BLaER1 treated with 17β-estradiol and CSF1 and Interleukin-3, amounts not matched to agents 10 nM and 100 nM (cell line): ENCODE results near the gene EMP2.
"Not testable (repeated sequence)": the region's sequence is repeated elsewhere in the genome, so short reads cannot be mapped to it uniquely, and the experiment has no call there.

Experiments
- H3K27ac ChIP-seq, 11 experiments: shearing (Covaris generic); formaldehyde crosslinking; 2 replicates each; pipeline ENCODE4 v1.8.1; 2022
- H3K27me3 ChIP-seq, 11 experiments: shearing (Covaris generic); formaldehyde crosslinking; 2 replicates each; pipeline ENCODE4 v1.8.1; 2022
- H3K36me3 ChIP-seq, 11 experiments: shearing (Covaris generic); formaldehyde crosslinking; 2 replicates each; pipeline ENCODE4 v1.8.1; 2022
- H3K4me1 ChIP-seq, 10 experiments: shearing (Covaris generic); formaldehyde crosslinking; 2 replicates each; pipeline ENCODE4 v1.8.1; 2022
- H3K4me2 ChIP-seq, 11 experiments: shearing (Covaris generic); formaldehyde crosslinking; 2 replicates each; pipeline ENCODE4 v1.8.1; 2022
- H3K4me3 ChIP-seq, 10 experiments: shearing (Covaris generic); formaldehyde crosslinking; 2 replicates each; pipeline ENCODE4 v1.8.1; 2022
- H3K9ac ChIP-seq, 11 experiments: shearing (Covaris generic); formaldehyde crosslinking; 2 replicates each; pipeline ENCODE4 v1.8.1; 2022
- H3K9me3 ChIP-seq, 11 experiments: shearing (Covaris generic); formaldehyde crosslinking; replicated peaks in 1 of 11; 2 replicates each; pipeline ENCODE4 v1.8.1; 2022
- H4K20me1 ChIP-seq, 11 experiments: shearing (Covaris generic); formaldehyde crosslinking; 2 replicates each; pipeline ENCODE4 v1.8.1; 2022
- Cebpa-rat ChIP-seq, 11 experiments: shearing (Covaris generic); IDR thresholded peaks; 2 replicates each; pipeline ENCODE4 v1.8.1; 2022

EMP2 gene

DNA sequence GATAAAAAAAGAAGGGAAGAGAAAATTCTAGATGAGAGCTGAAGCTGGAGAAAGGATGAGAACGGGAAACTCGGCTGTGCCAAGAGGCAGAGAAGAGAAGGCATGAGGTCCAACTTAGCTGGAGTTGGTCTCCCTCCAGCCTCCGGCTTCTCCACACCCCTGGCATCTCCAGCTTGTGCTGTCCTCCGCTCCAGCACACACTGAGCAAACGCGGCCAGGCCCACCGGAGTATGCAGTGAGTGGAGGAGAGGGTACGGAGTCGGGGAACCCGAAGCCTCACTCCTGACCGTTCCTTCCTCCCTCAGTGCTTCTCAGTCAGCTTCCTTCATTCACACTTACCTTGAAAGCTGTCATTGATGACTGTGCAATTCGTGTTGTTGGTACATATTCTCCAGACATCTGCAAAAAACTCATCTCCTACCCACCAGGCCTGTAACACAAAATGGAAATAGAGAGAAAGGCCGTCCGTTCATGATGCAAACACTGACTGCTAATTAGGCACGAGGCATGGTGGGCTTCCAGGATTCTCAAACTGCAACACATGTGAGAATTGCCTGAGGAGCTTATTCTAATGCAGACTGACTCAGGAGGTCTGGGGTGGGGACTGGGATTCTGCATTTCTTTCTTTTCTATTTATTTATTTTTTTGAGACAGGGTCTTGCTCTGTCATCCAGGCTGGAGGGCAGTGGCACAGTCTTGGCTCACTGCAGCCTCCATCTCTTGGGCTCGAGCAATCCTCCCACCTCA, 37.0 kb downstream of the EMP2 start:
- Histone ChIP-seq H3K9me3 (peaks cover 17 to 20% (median 18%) of the 10 kb centered on the region in 11 experiments), H3K9ac (no peak overlapping the region), H3K4me3 (no peak overlapping the region), H3K4me2 (no peak overlapping the region), H3K27me3 (no peaks in the 10 kb centered on the region), H4K20me1 (no peaks in the 10 kb centered on the region), H3K36me3 (peaks cover 0 to 67% (median 25%) of the 10 kb centered on the region in 11 experiments; a peak in 19 of 22 replicates), H3K4me1 (no peaks in the 10 kb centered on the region), H3K27ac (no peak overlapping the region)
- TF ChIP-seq Cebpa-rat (IDR thresholded peaks at IDR 0.05), result no peak

DNA sequence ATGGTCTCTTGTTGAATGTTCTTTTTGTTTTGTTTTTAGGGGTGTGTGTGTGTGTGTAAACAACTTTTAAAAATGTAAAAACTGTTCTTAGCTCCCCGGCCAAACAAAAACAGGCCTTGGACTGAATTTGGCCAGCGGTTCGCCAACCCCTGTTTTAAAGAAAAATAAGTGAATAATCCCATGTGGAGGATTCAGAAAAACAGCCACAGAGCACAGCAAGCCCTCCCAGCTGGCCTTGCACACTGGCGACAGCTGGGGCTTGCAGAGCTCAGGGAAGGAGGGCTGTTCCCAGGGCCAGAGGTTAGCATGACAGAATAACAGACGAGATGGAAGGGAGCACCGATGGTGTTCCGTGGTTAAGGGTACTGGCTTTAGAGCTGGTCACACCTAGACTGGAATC, 39.0 kb downstream of the EMP2 start:
- H3K27me3 ChIP-seq, result no peaks in the 10 kb centered on the region
- no peaks in the 10 kb centered on the region for H4K20me1 ChIP-seq
- H3K27ac ChIP-seq, result no peak overlapping the region
- H3K9me3 ChIP-seq, result no peaks in the 10 kb centered on the region
- no peak for TF ChIP-seq Cebpa-rat (IDR thresholded peaks at IDR 0.05)
- H3K4me2 ChIP-seq, result no peak overlapping the region
- no peak overlapping the region for H3K4me3 ChIP-seq
- H3K36me3 ChIP-seq, result peaks cover 0 to 67% (median 11%) of the 10 kb centered on the region in 11 experiments; a peak in 13 of 22 replicates
- no peaks in the 10 kb centered on the region for H3K4me1 ChIP-seq
- H3K9ac ChIP-seq, result no peak overlapping the region

DNA sequence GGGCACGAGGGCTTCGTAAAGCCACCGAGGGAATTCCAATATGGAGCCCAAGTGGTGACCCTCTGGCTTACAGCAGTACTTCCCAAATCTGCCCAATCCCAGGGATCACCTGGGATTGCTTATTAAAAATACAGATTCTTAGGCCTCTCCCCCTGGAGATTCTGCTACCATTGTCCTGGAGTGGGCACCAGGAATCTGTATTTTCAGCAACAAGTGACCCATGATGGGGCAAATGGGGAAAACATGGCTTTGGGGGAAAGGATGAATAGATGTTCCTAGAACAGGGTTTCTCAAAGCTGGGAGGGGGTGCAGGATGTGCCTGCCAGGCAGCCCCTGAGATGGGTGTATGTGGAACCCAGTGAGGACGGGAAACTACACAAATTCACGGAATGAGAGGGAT, 40.6 kb downstream of the EMP2 start:
- H3K9me3 ChIP-seq, result no peaks in the 10 kb centered on the region
- TF ChIP-seq Cebpa-rat (IDR thresholded peaks at IDR 0.05), result no peak
- H3K27me3 ChIP-seq, result no peaks in the 10 kb centered on the region
- peaks cover 0 to 53% (median 7%) of the 10 kb centered on the region in 11 experiments; a peak in 10 of 22 replicates for H3K36me3 ChIP-seq
- H4K20me1 ChIP-seq, result no peaks in the 10 kb centered on the region
- no peak overlapping the region for H3K9ac ChIP-seq
- no peak overlapping the region for H3K4me3 ChIP-seq
- H3K27ac ChIP-seq, result no peak overlapping the region
- H3K4me2 ChIP-seq, result no peak overlapping the region
- no peaks in the 10 kb centered on the region for H3K4me1 ChIP-seq

DNA sequence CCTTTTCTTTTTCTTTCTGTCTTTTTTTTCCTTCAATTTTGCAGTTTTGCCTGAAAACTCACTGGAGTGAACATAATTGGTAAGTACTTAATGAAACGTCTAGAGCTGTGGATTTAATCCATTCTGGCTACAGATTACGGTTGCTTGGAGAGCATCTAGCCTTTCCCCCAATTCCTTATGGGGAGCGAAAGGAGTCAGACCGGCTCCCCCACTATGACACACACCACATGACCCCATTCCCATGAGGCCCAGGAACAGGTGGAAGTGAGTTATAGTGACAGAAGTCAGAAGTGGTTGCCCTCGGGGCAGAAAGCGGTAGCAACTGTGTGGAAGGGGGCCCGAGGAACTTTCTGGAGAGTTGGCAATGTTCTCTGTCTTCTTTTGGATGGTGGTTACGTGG, 41.2 kb downstream of the EMP2 start:
- Histone ChIP-seq H3K4me3 (no peak overlapping the region), H3K27ac (no peak overlapping the region), H3K36me3 (peaks cover 0 to 49% (median 7%) of the 10 kb centered on the region in 11 experiments; a peak in 9 of 22 replicates), H3K27me3 (no peaks in the 10 kb centered on the region), H3K9ac (no peak overlapping the region), H4K20me1 (no peaks in the 10 kb centered on the region), H3K9me3 (no peaks in the 10 kb centered on the region), H3K4me2 (no peak overlapping the region), H3K4me1 (no peaks in the 10 kb centered on the region)
- TF ChIP-seq Cebpa-rat (IDR thresholded peaks at IDR 0.05), result no peak

DNA sequence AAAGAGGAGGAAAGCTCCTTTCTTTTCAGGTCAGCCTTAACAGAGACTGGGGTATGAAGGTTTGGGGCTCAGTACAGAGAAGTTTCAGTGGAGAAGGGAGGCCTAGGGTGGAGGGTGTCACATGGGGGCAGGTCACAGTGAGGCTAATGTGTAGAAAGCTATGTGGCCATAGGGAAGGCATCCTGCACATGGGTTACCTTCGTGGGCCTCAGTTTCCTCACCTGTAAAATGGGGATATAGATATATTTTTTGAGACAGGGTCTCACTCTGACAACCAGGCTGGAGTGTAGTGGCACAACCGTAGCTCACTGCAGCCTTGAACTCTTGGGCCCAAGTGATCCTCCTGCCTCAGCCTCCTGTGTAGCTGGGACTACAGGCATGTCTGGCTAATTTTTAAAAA, 41.8 kb downstream of the EMP2 start:
- Histone ChIP-seq H3K27me3 (no peaks in the 10 kb centered on the region), H3K9ac (no peak overlapping the region), H3K27ac (no peak overlapping the region), H3K36me3 (peaks cover 0 to 44% (median 7%) of the 10 kb centered on the region in 11 experiments; a peak in 9 of 22 replicates), H3K4me3 (no peak overlapping the region), H3K4me1 (no peaks in the 10 kb centered on the region), H3K4me2 (no peak overlapping the region), H3K9me3 (no peaks in the 10 kb centered on the region), H4K20me1 (no peaks in the 10 kb centered on the region)
- no peak for TF ChIP-seq Cebpa-rat (IDR thresholded peaks at IDR 0.05)

DNA sequence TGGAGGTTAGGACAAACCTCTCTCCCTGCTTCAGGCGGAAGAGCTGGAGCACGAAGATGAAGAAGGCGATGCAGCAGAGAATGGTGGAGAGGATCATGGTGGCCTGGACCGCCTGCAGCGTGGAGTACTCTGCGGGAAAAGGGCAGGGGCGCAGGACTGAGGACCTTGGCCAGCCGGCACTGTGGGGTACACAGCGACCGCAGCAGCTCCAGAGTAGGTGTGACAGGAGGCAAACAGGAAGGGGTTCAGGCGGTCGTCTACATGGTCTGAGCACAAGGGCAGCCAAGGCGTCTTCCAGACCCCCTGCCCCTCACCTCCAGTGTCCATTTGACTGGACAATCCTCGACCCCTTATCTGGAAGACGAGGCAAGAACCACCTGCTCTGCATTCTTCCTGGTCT, 42.5 kb downstream of the EMP2 start:
- Histone ChIP-seq H3K36me3 (peaks cover 0 to 42% (median 2%) of the 10 kb centered on the region in 11 experiments; a peak in 9 of 22 replicates), H3K27ac (no peak overlapping the region), H3K4me2 (no peak overlapping the region), H3K4me1 (no peaks in the 10 kb centered on the region), H3K4me3 (no peak overlapping the region), H3K27me3 (no peaks in the 10 kb centered on the region), H3K9me3 (no peaks in the 10 kb centered on the region), H3K9ac (no peak overlapping the region), H4K20me1 (no peaks in the 10 kb centered on the region)
- no peak for TF ChIP-seq Cebpa-rat (IDR thresholded peaks at IDR 0.05)

DNA sequence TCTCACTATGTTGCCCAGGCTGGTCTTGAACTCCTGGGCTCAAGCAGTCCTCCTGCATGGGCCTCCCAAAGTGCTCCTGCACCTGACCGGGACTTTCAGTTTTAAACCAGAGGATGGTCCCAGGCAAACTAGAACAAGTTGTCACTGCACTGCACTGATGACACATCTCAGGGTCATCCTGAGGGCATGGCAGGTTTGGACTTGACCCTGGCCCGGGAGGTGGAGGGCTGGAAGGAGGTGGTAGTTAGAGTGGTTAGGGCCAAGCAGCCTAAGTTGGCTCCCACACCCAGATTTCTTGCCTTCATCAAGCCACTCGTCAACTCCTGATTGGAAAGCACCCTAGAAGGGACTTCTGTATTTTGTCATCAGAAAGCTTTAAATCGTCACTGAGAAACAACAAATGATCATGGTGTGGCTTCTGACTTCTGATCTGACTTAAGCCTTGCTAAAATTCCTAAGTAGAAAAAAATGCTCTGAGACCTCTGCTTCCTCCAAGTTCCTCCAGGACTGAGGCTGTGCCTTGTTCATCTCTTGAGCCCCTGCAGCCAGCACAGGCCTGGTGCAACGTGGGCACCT, 43.5 kb downstream of the EMP2 start:
- no peaks in the 10 kb centered on the region for H4K20me1 ChIP-seq
- no peak overlapping the region for H3K27ac ChIP-seq
- no peaks in the 10 kb centered on the region for H3K4me1 ChIP-seq
- no peak overlapping the region for H3K4me2 ChIP-seq
- no peak for TF ChIP-seq Cebpa-rat (IDR thresholded peaks at IDR 0.05)
- H3K9ac ChIP-seq, result no peak overlapping the region
- no peaks in the 10 kb centered on the region for H3K27me3 ChIP-seq
- H3K4me3 ChIP-seq, result no peak overlapping the region
- no peaks in the 10 kb centered on the region for H3K9me3 ChIP-seq
- peaks cover 0 to 45% (median 0%) of the 10 kb centered on the region in 11 experiments; a peak in 10 of 22 replicates for H3K36me3 ChIP-seq

DNA sequence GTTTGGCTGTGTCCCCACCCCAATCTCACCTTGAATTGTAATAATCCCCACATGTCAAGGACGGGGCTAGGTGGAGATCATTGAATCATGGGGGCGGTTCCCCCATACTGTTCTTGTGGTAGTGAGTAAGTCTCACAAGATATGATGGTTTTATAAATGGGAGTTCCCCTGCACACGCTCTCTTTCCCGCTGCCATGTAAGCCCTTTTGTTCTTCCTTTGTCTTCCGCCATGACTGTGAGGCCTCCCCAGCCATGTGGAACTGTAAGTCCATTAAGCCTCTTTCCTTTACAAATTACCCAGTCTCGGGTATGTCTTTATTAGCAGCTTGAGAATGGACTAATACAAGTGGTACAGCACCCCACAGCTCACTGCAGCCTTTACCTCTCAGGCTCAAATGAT, 44.1 kb downstream of the EMP2 start:
- H3K36me3 ChIP-seq, result peaks cover 0 to 50% (median 0%) of the 10 kb centered on the region in 11 experiments; a peak in 10 of 22 replicates
- H3K27me3 ChIP-seq, H4K20me1 ChIP-seq, H3K27ac ChIP-seq, H3K4me3 ChIP-seq, H3K4me2 ChIP-seq, H3K9ac ChIP-seq, H3K4me1 ChIP-seq, H3K9me3 ChIP-seq: not testable (repeated sequence)

DNA sequence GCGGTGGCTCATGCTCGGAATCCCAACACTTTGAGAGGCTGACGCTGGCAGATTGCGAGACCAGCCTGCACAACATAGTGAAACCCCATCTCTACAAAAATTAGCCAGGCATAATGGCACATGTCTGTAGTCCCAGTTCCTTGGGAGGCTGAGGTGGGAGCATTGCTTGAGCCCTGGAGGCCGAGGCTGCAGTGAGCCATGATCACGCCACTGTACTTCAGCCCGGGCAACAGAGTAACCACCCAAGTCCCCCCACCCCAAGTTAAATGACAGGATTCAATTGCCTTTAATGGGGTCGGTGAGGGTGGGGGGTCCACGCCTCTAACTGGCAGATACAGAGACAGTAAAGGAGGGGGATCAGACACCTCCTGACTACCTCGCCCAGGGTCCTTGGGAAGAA, 44.9 kb downstream of the EMP2 start:
- no peak overlapping the region for H3K27ac ChIP-seq
- H3K9ac ChIP-seq, result no peak overlapping the region
- no peaks in the 10 kb centered on the region for H3K27me3 ChIP-seq
- H3K9me3 ChIP-seq, result no peaks in the 10 kb centered on the region
- no peaks in the 10 kb centered on the region for H3K4me1 ChIP-seq
- TF ChIP-seq Cebpa-rat (IDR thresholded peaks at IDR 0.05), result no peak
- no peaks in the 10 kb centered on the region for H4K20me1 ChIP-seq
- no peak overlapping the region for H3K4me3 ChIP-seq
- no peak overlapping the region for H3K4me2 ChIP-seq
- H3K36me3 ChIP-seq, result peaks cover 0 to 50% (median 0%) of the 10 kb centered on the region in 11 experiments; a peak in 10 of 22 replicates

DNA sequence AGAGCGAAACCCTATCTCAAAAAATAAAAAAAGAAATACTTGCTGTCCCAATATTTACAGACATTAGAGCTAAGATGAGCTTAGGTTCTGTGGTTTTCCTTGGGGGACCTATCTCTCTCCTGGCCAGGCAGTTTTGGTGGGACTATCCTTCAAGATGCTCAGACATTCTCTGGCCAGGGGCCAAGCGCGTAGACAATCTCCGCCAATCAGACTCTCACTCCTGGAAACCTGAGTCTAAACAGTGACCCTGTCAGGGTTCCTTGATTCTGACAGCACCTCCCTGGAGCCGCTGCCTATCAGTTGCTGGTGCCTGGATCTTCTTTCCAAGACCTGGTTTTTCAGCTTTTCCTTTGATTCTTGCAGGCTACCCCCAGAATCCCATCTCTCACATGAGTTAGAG, 45.6 kb downstream of the EMP2 start:
- no peak for TF ChIP-seq Cebpa-rat (IDR thresholded peaks at IDR 0.05)
- Histone ChIP-seq H3K27me3 (no peaks in the 10 kb centered on the region), H3K9ac (no peak overlapping the region), H3K36me3 (peaks cover 0 to 50% (median 0%) of the 10 kb centered on the region in 11 experiments; a peak in 10 of 22 replicates), H3K4me1 (no peaks in the 10 kb centered on the region), H4K20me1 (no peaks in the 10 kb centered on the region), H3K9me3 (no peaks in the 10 kb centered on the region), H3K4me3 (no peak overlapping the region), H3K4me2 (no peak overlapping the region), H3K27ac (no peak overlapping the region)

DNA sequence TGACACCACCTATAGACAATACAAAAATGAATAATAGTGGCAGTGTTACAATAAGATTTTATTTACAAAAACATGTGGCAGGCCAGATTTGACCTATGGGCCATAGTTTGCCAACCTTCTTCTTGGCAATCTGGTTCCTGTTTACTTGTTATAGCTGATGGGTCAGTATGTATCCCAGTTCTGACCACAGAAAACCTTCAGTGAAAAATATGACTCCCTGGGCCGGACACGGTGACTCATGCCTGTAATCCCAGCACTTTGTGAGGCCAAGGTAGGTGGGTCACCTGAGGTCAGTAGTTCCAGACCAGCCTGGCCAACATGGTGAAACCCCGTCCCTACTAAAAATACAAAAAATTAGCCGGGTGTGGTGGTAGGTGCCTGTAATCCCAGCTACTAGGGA, 46.8 kb downstream of the EMP2 start:
- not testable (repeated sequence) for H3K27me3 ChIP-seq, H3K4me2 ChIP-seq, H3K9me3 ChIP-seq, H3K9ac ChIP-seq, H4K20me1 ChIP-seq, H3K4me1 ChIP-seq, H3K4me3 ChIP-seq, H3K27ac ChIP-seq
- peaks cover 0 to 47% (median 0%) of the 10 kb centered on the region in 11 experiments; a peak in 10 of 22 replicates for H3K36me3 ChIP-seq
